ENCODE data around the gene TRIM65. TPM values are rescaled to one million over a fixed set of nuclear protein-coding genes. Genes with fewer than 3 reads are reported as not detected.

The TRIM65 gene
- total and polyA plus RNA-seq, 2 experiments from 2014 or later, result 13.8 to 54.0 TPM

DNA sequence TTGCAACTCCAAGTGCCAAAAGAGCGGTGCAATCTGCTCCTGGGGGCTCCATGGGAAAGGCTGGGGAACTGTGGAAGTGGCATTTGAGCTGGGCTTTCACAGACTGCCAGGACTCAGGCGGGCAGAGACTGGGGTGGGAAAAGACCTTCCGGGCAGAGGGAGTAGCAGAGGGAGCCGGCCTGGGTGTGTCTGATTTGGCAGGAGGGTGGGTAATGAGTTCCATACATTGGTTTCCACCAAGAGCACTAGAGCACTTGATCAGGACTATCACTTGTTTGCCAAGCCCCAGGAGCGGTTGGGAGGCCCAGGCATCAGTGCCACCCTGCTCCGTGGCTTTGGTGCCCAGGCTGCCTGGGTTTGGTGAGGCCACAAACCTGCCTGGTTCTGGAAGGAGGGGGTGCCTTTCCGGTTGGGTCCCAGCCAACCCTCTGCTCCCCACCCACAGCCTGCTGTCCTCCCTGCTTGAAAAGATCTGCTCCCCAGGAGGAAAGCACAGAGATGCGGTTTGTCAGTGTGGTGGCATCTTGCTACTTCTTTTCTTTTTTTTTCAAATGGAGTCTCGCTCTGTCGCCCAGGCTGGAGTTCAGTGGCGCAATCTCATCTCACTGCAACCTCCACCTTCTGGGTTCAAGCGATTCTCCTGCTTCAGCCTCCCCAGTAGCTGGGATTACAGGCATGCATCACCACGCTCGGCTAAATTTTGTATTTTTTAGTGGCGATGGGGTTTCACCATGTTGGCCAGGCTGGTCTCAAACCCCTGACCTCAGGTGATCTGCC, 14.9 kb downstream of the TRIM65 start:
- no peak overlapping the region for H3K4me2 ChIP-seq
- no peaks in the 10 kb centered on the region for H3K79me2 ChIP-seq (replicated peaks; ENCODE audit: insufficient read depth)
- no peak overlapping the region for H2AFZ ChIP-seq
- Mint-ChIP-seq H3K4me1 (peaks cover 7% of the 10 kb centered on the region), H3K27ac (no peak overlapping the region), H3K9me3 (no peaks in the 10 kb centered on the region), H3K4me3 (no peak overlapping the region), H3K27me3 (ENCODE audit: insufficient read depth, low read depth, poor library complexity) (peaks cover 34% of the 10 kb centered on the region), H3K36me3 (ENCODE audit: low read depth) (no peaks in the 10 kb centered on the region; the same call in 2 of the 3 replicates)
- TF ChIP-seq NANOG (IDR thresholded peaks at IDR 0.05; ENCODE audit: borderline replicate concordance) (no peak), POLR2AphosphoS5 (IDR thresholded peaks at IDR 0.05; ENCODE audit: low read depth) (no peak), CREB1 (CRISPR knock-in tag; IDR thresholded peaks at IDR 0.05; ENCODE audit: low read depth) (no peak), REST (IDR thresholded peaks at IDR 0.05; ENCODE audit: unreplicated experiment) (no peak), EZH2phosphoT487 (IDR thresholded peaks at IDR 0.05; ENCODE audit: unreplicated experiment) (no peak), EZH2 (IDR thresholded peaks at IDR 0.05; ENCODE audit: low read depth, unreplicated experiment) (no peak), ZNF114 (CRISPR knock-in tag; IDR thresholded peaks at IDR 0.05) (no peak), ZNF331 (CRISPR knock-in tag; IDR thresholded peaks at IDR 0.05; ENCODE audit: low read depth) (no peak), CTCF (conservative IDR thresholded peaks at IDR 0.05; ENCODE audit: low read depth in 2 of 2) (no peak), JUNB (IDR thresholded peaks at IDR 0.05; ENCODE audit: unreplicated experiment) (no peak), STAT1 (IDR thresholded peaks at IDR 0.05; ENCODE audit: unreplicated experiment) (no peak)
- TF ChIP-seq, protein P1, sequence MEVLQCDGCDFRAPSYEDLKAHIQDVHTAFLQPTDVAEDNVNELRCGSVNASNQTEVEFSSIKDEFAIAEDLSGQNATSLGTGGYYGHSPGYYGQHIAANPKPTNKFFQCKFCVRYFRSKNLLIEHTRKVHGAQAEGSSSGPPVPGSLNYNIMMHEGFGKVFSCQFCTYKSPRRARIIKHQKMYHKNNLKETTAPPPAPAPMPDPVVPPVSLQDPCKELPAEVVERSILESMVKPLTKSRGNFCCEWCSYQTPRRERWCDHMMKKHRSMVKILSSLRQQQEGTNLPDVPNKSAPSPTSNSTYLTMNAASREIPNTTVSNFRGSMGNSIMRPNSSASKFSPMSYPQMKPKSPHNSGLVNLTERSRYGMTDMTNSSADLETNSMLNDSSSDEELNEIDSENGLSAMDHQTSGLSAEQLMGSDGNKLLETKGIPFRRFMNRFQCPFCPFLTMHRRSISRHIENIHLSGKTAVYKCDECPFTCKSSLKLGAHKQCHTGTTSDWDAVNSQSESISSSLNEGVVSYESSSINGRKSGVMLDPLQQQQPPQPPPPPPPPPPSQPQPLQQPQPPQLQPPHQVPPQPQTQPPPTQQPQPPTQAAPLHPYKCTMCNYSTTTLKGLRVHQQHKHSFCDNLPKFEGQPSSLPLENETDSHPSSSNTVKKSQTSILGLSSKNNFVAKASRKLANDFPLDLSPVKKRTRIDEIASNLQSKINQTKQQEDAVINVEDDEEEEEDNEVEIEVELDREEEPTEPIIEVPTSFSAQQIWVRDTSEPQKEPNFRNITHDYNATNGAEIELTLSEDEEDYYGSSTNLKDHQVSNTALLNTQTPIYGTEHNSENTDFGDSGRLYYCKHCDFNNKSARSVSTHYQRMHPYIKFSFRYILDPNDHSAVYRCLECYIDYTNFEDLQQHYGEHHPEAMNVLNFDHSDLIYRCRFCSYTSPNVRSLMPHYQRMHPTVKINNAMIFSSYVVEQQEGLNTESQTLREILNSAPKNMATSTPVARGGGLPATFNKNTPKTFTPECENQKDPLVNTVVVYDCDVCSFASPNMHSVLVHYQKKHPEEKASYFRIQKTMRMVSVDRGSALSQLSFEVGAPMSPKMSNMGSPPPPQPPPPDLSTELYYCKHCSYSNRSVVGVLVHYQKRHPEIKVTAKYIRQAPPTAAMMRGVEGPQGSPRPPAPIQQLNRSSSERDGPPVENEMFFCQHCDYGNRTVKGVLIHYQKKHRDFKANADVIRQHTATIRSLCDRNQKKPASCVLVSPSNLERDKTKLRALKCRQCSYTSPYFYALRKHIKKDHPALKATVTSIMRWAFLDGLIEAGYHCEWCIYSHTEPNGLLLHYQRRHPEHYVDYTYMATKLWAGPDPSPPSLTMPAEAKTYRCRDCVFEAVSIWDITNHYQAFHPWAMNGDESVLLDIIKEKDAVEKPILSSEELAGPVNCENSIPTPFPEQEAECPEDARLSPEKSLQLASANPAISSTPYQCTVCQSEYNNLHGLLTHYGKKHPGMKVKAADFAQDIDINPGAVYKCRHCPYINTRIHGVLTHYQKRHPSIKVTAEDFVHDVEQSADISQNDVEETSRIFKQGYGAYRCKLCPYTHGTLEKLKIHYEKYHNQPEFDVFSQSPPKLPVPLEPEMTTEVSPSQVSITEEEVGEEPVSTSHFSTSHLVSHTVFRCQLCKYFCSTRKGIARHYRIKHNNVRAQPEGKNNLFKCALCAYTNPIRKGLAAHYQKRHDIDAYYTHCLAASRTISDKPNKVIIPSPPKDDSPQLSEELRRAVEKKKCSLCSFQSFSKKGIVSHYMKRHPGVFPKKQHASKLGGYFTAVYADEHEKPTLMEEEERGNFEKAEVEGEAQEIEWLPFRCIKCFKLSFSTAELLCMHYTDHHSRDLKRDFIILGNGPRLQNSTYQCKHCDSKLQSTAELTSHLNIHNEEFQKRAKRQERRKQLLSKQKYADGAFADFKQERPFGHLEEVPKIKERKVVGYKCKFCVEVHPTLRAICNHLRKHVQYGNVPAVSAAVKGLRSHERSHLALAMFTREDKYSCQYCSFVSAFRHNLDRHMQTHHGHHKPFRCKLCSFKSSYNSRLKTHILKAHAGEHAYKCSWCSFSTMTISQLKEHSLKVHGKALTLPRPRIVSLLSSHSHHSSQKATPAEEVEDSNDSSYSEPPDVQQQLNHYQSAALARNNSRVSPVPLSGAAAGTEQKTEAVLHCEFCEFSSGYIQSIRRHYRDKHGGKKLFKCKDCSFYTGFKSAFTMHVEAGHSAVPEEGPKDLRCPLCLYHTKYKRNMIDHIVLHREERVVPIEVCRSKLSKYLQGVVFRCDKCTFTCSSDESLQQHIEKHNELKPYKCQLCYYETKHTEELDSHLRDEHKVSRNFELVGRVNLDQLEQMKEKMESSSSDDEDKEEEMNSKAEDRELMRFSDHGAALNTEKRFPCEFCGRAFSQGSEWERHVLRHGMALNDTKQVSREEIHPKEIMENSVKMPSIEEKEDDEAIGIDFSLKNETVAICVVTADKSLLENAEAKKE (CRISPR knock-in tag; IDR thresholded peaks at IDR 0.05), result no peak
- TF ChIP-seq, protein P2, sequence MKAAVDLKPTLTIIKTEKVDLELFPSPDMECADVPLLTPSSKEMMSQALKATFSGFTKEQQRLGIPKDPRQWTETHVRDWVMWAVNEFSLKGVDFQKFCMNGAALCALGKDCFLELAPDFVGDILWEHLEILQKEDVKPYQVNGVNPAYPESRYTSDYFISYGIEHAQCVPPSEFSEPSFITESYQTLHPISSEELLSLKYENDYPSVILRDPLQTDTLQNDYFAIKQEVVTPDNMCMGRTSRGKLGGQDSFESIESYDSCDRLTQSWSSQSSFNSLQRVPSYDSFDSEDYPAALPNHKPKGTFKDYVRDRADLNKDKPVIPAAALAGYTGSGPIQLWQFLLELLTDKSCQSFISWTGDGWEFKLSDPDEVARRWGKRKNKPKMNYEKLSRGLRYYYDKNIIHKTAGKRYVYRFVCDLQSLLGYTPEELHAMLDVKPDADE (IDR thresholded peaks at IDR 0.05), result no peak
- H3K9me2 ChIP-seq (ENCODE audit: insufficient read depth), result no peaks in the 10 kb centered on the region
- ATAC-seq (no peak), DNase-seq (ENCODE audit: low spot score) (no peak)
- peaks cover 21% of the 10 kb centered on the region for H3F3A ChIP-seq (replicated peaks; ENCODE audit: low read depth)
- peaks cover 29% of the 10 kb centered on the region for H3K27me3 ChIP-seq (ENCODE audit: insufficient read depth)
- H3K4me3 ChIP-seq, result no peak overlapping the region
- peaks cover 3% of the 10 kb centered on the region; the same call in 1 of the 2 replicates for H3K4me1 ChIP-seq (ENCODE audit: insufficient read depth)
- H3K27ac ChIP-seq (ENCODE audit: low read depth), result no peak overlapping the region
- no peaks in the 10 kb centered on the region for H4K20me1 ChIP-seq (replicated peaks; ENCODE audit: insufficient read depth)
- H3K36me3 ChIP-seq (ENCODE audit: insufficient read depth), result no peaks in the 10 kb centered on the region
